Uterus (tissue), 2 donors: ENCODE results near the gene EML5.

ENCODE experiments used
- POLR2A ChIP-seq, 2 donors: fragments of 450-650 bp; IDR thresholded peaks; one replicate each; pipeline ENCODE4 v1.6.1; 2016; ENCODE audit warnings: antibody characterized with exemption in 2 of 2, mild to moderate bottlenecking in 1 of 2, moderate library complexity in 1 of 2
- TF ChIP-seq, protein P1 (sequence below), 4 experiments: fragments of 200-600 bp in 2 of 4; fragments of 450-650 bp in 2 of 4; sonication (generic) in 2 of 4; IDR thresholded peaks; one replicate each; pipeline ENCODE4 v1.5.1; 2016 to 2019; ENCODE audit warnings: antibody characterized with exemption in 4 of 4, mild to moderate bottlenecking in 2 of 4, moderate library complexity in 1 of 4

DNA sequence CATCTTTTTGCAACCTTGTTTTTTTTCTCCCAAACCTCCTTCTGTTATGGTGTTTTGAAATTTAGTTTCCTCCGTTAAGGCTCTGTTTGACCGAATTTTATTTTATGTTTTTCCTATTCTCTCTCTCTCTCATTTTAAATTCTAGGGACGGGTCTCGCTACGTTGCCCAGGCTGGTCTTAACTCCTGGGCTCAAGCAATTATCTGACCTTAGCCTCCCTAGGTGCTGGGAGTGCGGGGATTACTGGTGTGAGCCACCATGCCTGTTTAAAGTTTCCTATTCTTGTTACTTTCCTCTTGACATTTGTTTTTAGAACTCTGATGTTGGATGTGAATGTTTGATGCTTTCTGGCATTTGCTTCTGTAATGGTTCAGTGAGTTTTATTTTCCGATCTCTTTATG lies 228.9 kb downstream of the EML5 start:
- no peak for TF ChIP-seq POLR2A (IDR thresholded peaks at IDR 0.05)
- TF ChIP-seq, protein P1, sequence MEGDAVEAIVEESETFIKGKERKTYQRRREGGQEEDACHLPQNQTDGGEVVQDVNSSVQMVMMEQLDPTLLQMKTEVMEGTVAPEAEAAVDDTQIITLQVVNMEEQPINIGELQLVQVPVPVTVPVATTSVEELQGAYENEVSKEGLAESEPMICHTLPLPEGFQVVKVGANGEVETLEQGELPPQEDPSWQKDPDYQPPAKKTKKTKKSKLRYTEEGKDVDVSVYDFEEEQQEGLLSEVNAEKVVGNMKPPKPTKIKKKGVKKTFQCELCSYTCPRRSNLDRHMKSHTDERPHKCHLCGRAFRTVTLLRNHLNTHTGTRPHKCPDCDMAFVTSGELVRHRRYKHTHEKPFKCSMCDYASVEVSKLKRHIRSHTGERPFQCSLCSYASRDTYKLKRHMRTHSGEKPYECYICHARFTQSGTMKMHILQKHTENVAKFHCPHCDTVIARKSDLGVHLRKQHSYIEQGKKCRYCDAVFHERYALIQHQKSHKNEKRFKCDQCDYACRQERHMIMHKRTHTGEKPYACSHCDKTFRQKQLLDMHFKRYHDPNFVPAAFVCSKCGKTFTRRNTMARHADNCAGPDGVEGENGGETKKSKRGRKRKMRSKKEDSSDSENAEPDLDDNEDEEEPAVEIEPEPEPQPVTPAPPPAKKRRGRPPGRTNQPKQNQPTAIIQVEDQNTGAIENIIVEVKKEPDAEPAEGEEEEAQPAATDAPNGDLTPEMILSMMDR (IDR thresholded peaks at IDR 0.05), result no peak
